Karpas-422 (cell line): Measurements from ENCODE around the gene ATG9B. TPM values are rescaled to one million over a fixed set of nuclear protein-coding genes. Genes with fewer than 3 reads are reported as not detected.
"Not testable (repeated sequence)": the region's sequence is repeated elsewhere in the genome, so short reads cannot be mapped to it uniquely, and the experiment has no call there.

Experiments used
- DNase-seq: peaks from one replicate; pipeline ENCODE4 v3.0.0-alpha.2; 2015
- H2AFZ ChIP-seq: fragments of 200-600 bp; sonication (generic); 2 replicates; pipeline ENCODE4 v1.6.1; 2014; ENCODE audit warnings: antibody characterized with exemption, low read length, mixed read lengths
- H3K27ac ChIP-seq: fragments of 200-600 bp; sonication (generic); 2 replicates; pipeline ENCODE4 v1.5.1; 2014; ENCODE audit warnings: mild to moderate bottlenecking, low read length, moderate library complexity
- H3K27me3 ChIP-seq: fragments of 200-600 bp; sonication (generic); 2 replicates; pipeline ENCODE4 v1.6.1; 2014; ENCODE audit warnings: low read length, mixed read lengths
- H3K36me3 ChIP-seq: fragments of 200-600 bp; sonication (generic); 2 replicates; pipeline ENCODE4 v1.6.1; 2014; ENCODE audit warnings: low read length, mixed read lengths; ENCODE audit not compliant: insufficient read depth
- H3K4me1 ChIP-seq: fragments of 200-600 bp; sonication (generic); 2 replicates; pipeline ENCODE4 v1.6.1; 2014; ENCODE audit warnings: mild to moderate bottlenecking, low read length, mixed read lengths
- H3K4me2 ChIP-seq: fragments of 200-600 bp; sonication (generic); 2 replicates; pipeline ENCODE4 v1.6.1; 2014; ENCODE audit warnings: low read length, low read depth, mild to moderate bottlenecking; ENCODE audit not compliant: poor library complexity, severe bottlenecking
- H3K4me3 ChIP-seq: fragments of 200-600 bp; sonication (generic); 2 replicates; pipeline ENCODE4 v1.5.1; 2014; ENCODE audit warnings: mild to moderate bottlenecking, antibody characterized with exemption, low read length, mixed read lengths
- H3K79me2 ChIP-seq: fragments of 200-600 bp; sonication (generic); 2 replicates; pipeline ENCODE4 v1.6.1; 2014; ENCODE audit warnings: mild to moderate bottlenecking, low read length, mixed read lengths
- H3K9ac ChIP-seq: fragments of 200-600 bp; sonication (generic); 2 replicates; pipeline ENCODE4 v1.6.0; 2014; ENCODE audit warnings: low read length
- H3K9me2 ChIP-seq: fragments of 200-600 bp; sonication (generic), shearing (Covaris generic); replicated peaks from 2 replicates; pipeline ENCODE4 v1.6.0; 2014; ENCODE audit warnings: mild to moderate bottlenecking, low read length, moderate library complexity; ENCODE audit not compliant: insufficient read depth
- H3K9me3 ChIP-seq: fragments of 300-700, 200-600 bp; sonication (generic); 2 replicates; pipeline ENCODE4 v1.6.1; 2014; ENCODE audit warnings: low read length, mixed read lengths
- H4K20me1 ChIP-seq: fragments of 200-600 bp; sonication (generic); 2 replicates; pipeline ENCODE4 v1.6.1; 2014; ENCODE audit warnings: mild to moderate bottlenecking, antibody characterized with exemption, low read length, low read depth; ENCODE audit not compliant: insufficient read depth
- total RNA-seq: library from RNA; depleted of rRNA; stranded (reverse); fragments of >200 nt; shearing (Covaris generic); gene quantifications from 2 replicates; pipeline ENCODE4 v1.2.3, GENCODE V29; 2014; ENCODE audit warnings: low replicate concordance

The ATG9B gene
- total RNA-seq, 1 experiment from 2014 or later = 0.78 TPM

DNA sequence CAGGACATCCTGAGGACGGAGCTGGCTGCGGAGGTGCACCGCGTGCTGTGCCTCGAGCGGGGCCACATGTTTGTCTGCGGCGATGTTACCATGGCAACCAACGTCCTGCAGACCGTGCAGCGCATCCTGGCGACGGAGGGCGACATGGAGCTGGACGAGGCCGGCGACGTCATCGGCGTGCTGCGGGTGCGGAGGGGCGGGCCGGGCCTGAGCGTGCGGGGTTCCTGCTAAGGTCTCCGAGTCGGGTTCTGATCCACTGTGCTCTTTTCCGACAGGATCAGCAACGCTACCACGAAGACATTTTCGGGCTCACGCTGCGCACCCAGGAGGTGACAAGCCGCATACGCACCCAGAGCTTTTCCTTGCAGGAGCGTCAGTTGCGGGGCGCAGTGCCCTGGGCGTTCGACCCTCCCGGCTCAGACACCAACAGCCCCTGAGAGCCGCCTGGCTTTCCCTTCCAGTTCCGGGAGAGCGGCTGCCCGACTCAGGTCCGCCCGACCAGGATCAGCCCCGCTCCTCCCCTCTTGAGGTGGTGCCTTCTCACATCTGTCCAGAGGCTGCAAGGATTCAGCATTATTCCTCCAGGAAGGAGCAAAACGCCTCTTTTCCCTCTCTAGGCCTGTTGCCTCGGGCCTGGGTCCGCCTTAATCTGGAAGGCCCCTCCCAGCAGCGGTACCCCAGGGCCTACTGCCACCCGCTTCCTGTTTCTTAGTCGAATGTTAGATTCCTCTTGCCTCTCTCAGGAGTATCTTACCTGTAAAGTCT lies 10.4 kb downstream of the ATG9B start:
- peak; percentile 92 for DNase-seq
- Histone ChIP-seq H3K27ac (peak overlapping the region; percentile 59), H3K4me3 (peak overlapping the region; percentile 58), H3K79me2 (peaks cover 7% of the 10 kb centered on the region; the same call in 1 of the 2 replicates), H3K9me2 (no peaks in the 10 kb centered on the region), H3K4me2 (peak overlapping the region; percentile 65), H4K20me1 (no peaks in the 10 kb centered on the region), H3K9me3 (no peaks in the 10 kb centered on the region), H3K4me1 (peaks cover 48% of the 10 kb centered on the region), H3K36me3 (no peaks in the 10 kb centered on the region), H2AFZ (peak overlapping the region; percentile 1), H3K9ac (peak overlapping the region; percentile 78), H3K27me3 (no peaks in the 10 kb centered on the region)

GRCh38 chr7:151013356-151013732 lies 10.9 kb downstream of the ATG9B start:
- Histone ChIP-seq H3K9me3 (no peaks in the 10 kb centered on the region), H3K27me3 (no peaks in the 10 kb centered on the region), H3K4me3 (no peak overlapping the region), H2AFZ (no peak overlapping the region), H3K36me3 (no peaks in the 10 kb centered on the region), H3K9ac (no peak overlapping the region), H3K27ac (no peak overlapping the region), H3K4me1 (peaks cover 49% of the 10 kb centered on the region), H3K4me2 (peak overlapping the region; percentile 65), H3K9me2 (no peaks in the 10 kb centered on the region), H3K79me2 (peaks cover 7% of the 10 kb centered on the region; the same call in 1 of the 2 replicates), H4K20me1 (no peaks in the 10 kb centered on the region)
- no peak for DNase-seq

DNA sequence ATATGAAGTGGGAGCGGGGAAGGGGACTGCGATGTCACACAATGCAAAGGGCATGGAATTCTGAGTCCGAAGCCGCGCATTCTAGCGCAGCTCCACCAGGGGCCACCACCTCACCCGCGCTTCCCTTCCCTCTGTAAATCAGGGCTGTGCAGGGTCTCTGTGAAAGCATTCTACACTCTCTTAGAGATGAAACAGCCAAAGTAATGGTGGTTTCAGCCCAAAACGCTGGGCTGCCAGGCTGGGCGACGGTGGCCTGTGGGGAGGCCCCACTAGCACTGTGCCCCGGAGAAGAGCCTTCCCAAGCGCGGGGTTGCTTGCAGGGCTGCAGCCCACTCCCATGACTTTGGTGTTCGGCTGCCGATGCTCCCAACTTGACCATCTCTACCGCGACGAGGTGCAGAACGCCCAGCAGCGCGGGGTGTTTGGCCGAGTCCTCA lies 11.4 kb downstream of the ATG9B start:
- H3K4me2 ChIP-seq = no peak overlapping the region
- H3K4me3 ChIP-seq = no peak overlapping the region
- H4K20me1 ChIP-seq = no peaks in the 10 kb centered on the region
- H3K9ac ChIP-seq = no peak overlapping the region
- peaks cover 49% of the 10 kb centered on the region for H3K4me1 ChIP-seq
- no peak overlapping the region for H3K27ac ChIP-seq
- peaks cover 7% of the 10 kb centered on the region; the same call in 1 of the 2 replicates for H3K79me2 ChIP-seq
- H3K27me3 ChIP-seq = no peaks in the 10 kb centered on the region
- H2AFZ ChIP-seq = no peak overlapping the region
- no peaks in the 10 kb centered on the region for H3K36me3 ChIP-seq
- H3K9me2 ChIP-seq = no peaks in the 10 kb centered on the region
- no peaks in the 10 kb centered on the region for H3K9me3 ChIP-seq
- DNase-seq = no peak

DNA sequence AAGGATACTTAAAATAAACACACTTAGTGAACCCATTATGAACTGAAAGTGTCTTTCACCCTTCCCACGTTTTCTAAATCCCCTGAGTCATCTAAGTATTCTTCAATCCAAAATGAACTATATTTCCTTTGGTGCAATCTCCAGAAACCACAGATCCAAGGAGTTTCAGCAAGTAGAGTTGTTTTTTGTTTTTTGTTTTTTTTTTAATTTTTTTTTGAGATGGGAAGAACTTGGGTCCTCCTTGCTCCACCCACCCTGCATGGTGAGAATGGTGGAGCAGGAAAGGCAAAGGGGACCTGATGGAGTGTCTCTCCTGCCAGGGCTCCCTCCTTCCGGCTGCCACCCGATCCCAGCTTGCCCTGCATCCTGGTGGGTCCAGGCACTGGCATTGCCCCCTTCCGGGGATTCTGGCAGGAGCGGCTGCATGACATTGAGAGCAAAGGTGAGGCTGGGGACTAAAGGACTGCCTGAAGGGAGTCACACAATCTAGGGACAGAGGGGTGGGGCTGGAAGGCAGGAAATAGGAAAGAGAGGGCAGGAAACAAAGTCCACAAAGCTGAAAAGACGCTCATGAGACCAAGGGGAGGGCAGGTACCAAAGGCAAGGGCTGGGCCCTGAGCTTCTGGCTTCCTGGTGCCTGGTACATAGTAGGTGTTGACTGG lies 12.1 kb downstream of the ATG9B start:
- DNase-seq = no peak
- H3K9me3 ChIP-seq = no peaks in the 10 kb centered on the region
- no peak overlapping the region for H3K9ac ChIP-seq
- H3K4me1 ChIP-seq = peaks cover 47% of the 10 kb centered on the region
- H3K4me3 ChIP-seq = no peak overlapping the region
- H3K9me2 ChIP-seq = no peaks in the 10 kb centered on the region
- no peak overlapping the region for H3K27ac ChIP-seq
- no peaks in the 10 kb centered on the region for H3K36me3 ChIP-seq
- H3K27me3 ChIP-seq = no peaks in the 10 kb centered on the region
- no peak overlapping the region for H3K4me2 ChIP-seq
- H2AFZ ChIP-seq = no peak overlapping the region
- H4K20me1 ChIP-seq = no peaks in the 10 kb centered on the region
- peaks cover 7% of the 10 kb centered on the region; the same call in 1 of the 2 replicates for H3K79me2 ChIP-seq

- not testable (repeated sequence) for H3K4me2 ChIP-seq
Observed at GRCh38 chr7:151011616-151012015, 12.7 kb downstream of the ATG9B start.

DNA sequence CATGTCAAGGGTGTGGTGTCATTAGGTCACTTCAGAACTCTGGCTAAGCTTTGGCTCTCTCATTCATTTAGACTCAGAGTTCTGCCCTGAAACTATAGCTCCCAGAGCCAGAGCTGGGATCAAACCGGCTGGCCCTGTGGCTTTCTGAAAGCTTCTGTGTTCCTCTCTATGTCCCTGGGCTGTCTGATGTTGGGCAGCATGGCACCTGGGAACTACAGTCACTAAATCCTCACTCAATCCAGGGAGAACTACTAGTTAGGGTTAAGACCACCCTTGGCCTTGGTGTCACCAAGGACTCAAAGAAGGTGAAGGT lies 13.2 kb downstream of the ATG9B start:
- Histone ChIP-seq H3K79me2 (peaks cover 7% of the 10 kb centered on the region; the same call in 1 of the 2 replicates), H3K27ac (no peak overlapping the region), H3K36me3 (no peaks in the 10 kb centered on the region), H3K9me3 (no peaks in the 10 kb centered on the region), H3K9me2 (no peaks in the 10 kb centered on the region), H4K20me1 (no peaks in the 10 kb centered on the region), H3K4me1 (peaks cover 47% of the 10 kb centered on the region), H3K27me3 (no peaks in the 10 kb centered on the region), H2AFZ (no peak overlapping the region), H3K9ac (no peak overlapping the region), H3K4me3 (no peak overlapping the region), H3K4me2 (peak overlapping the region; percentile 82)
- DNase-seq = no peak

More at GRCh38 chr7:151011616-151012015, 12.7 kb downstream of the ATG9B start:
- H3K9me2 ChIP-seq, H3K4me3 ChIP-seq, H3K27ac ChIP-seq, H2AFZ ChIP-seq, H3K79me2 ChIP-seq, H3K9me3 ChIP-seq, DNase-seq, H4K20me1 ChIP-seq, H3K27me3 ChIP-seq, H3K36me3 ChIP-seq, H3K9ac ChIP-seq: not testable (repeated sequence)
- peaks cover 47% of the 10 kb centered on the region for H3K4me1 ChIP-seq

- Histone ChIP-seq H3K9me2 (no peaks in the 10 kb centered on the region), H3K9ac (peak overlapping the region; percentile 88), H3K36me3 (no peaks in the 10 kb centered on the region), H3K4me3 (peak overlapping the region; percentile 81; the same call in 1 of the 2 replicates), H3K79me2 (peaks cover 7% of the 10 kb centered on the region; the same call in 1 of the 2 replicates), H2AFZ (no peak overlapping the region), H3K27me3 (no peaks in the 10 kb centered on the region), H3K9me3 (no peaks in the 10 kb centered on the region), H4K20me1 (no peaks in the 10 kb centered on the region), H3K4me2 (peak overlapping the region; percentile 82), H3K27ac (no peak overlapping the region), H3K4me1 (peaks cover 47% of the 10 kb centered on the region)
- no peak for DNase-seq
Observed at GRCh38 chr7:151010307-151011096, 13.8 kb downstream of the ATG9B start.

DNA sequence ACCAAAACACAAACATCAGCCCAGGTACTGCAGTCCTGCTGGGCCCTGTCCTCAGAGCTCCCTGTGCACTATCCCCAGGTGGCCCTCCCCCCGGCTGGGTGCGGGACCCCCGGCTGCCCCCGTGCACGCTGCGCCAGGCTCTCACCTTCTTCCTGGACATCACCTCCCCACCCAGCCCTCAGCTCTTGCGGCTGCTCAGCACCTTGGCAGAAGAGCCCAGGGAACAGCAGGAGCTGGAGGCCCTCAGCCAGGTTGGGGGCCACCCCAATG lies 14.3 kb downstream of the ATG9B start:
- Histone ChIP-seq H2AFZ (no peak overlapping the region), H3K4me2 (peak overlapping the region; percentile 82)

More for the DNA sequence above, 14.3 kb downstream of the ATG9B start:
- no peaks in the 10 kb centered on the region for H3K27me3 ChIP-seq
- H3K36me3 ChIP-seq = no peaks in the 10 kb centered on the region
- H3K4me3 ChIP-seq = peak overlapping the region; percentile 81; the same call in 1 of the 2 replicates
- H3K4me1 ChIP-seq = peaks cover 47% of the 10 kb centered on the region
- H4K20me1 ChIP-seq = no peaks in the 10 kb centered on the region
- no peaks in the 10 kb centered on the region for H3K9me2 ChIP-seq
- no peak overlapping the region for H3K27ac ChIP-seq
- H3K9ac ChIP-seq = peak overlapping the region; percentile 88
- no peaks in the 10 kb centered on the region for H3K9me3 ChIP-seq
- no peak for DNase-seq
- H3K79me2 ChIP-seq = peaks cover 7% of the 10 kb centered on the region; the same call in 1 of the 2 replicates
